Natural killer cell treated with Interleukin-12 subunit alpha and Interleukin-12 subunit beta and Interleukin-15 and Interleukin-18, amount 100 ng/mL, for 72 hours (primary cell): ENCODE measurements around the gene FGD5. TPM values are rescaled to one million over a fixed set of nuclear protein-coding genes. Genes with fewer than 3 reads are reported as not detected.
"Not testable (repeated sequence)": the region's sequence is repeated elsewhere in the genome, so short reads cannot be mapped to it uniquely, and the experiment has no call there.

Source experiments
- ATAC-seq, 2 donors: fragments of 150-1000 bp; cut with Tn5 transposase in 1 of 2; sonication (Bioruptor Pico), chemical (Tn5 transposase) in 1 of 2; 2 replicates each; pipeline ENCODE4 v1.10.0; 2021
- DNase-seq: peaks from one replicate; pipeline ENCODE4 v3.0.0; 2022; ENCODE audit warnings: low spot score
- H3K27ac Mint-ChIP-seq, 2 donors: 1 replicate in 1 of 2; 2 replicates in 1 of 2; pipeline ENCODE4 v1.8.0; 2022; ENCODE audit warnings: mixed read lengths in 2 of 2, mild to moderate bottlenecking in 1 of 2, moderate library complexity in 1 of 2
- H3K27me3 Mint-ChIP-seq, 2 donors: 1 replicate in 1 of 2; 2 replicates in 1 of 2; pipeline ENCODE4 v1.8.0; 2022; ENCODE audit warnings: mixed read lengths in 2 of 2
- H3K36me3 Mint-ChIP-seq: one replicate; pipeline ENCODE4 v1.8.0; 2022; ENCODE audit warnings: mixed read lengths
- H3K4me1 Mint-ChIP-seq, 2 donors: 1 replicate in 1 of 2; 2 replicates in 1 of 2; pipeline ENCODE4 v1.8.0; 2022; ENCODE audit warnings: low read depth in 2 of 2, mixed read lengths in 2 of 2, mild to moderate bottlenecking in 1 of 2
- H3K4me3 Mint-ChIP-seq: one replicate; pipeline ENCODE4 v1.8.0; 2022; ENCODE audit warnings: mixed read lengths
- H3K9me3 Mint-ChIP-seq: 2 replicates; pipeline ENCODE4 v1.8.0; 2022; ENCODE audit warnings: mixed read lengths
- total RNA-seq, 2 donors: library from RNA; stranded (reverse); gene quantifications; one replicate each; pipeline ENCODE4 v1.2.3, GENCODE V29; 2022

The FGD5 gene
- total RNA-seq, 2 donors from 2014 or later = not detected

- Mint-ChIP-seq H3K27ac (no peak overlapping the region), H3K27me3 (peaks cover 17 to 41% of the 10 kb centered on the region in 2 donors), H3K4me3 (no peak overlapping the region), H3K9me3 (peaks cover 1% of the 10 kb centered on the region), H3K4me1 (peaks cover 4 to 7% of the 10 kb centered on the region in 2 donors), H3K36me3 (peaks cover 2% of the 10 kb centered on the region)
- no peak for ATAC-seq
- DNase-seq = no peak
Observed at GRCh38 chr3:14899993-14900618, 81.3 kb downstream of the FGD5 start.

GRCh38 chr3:14900881-14901873 lies 82.4 kb downstream of the FGD5 start:
- Mint-ChIP-seq H3K27me3 (peaks cover 15 to 37% of the 10 kb centered on the region in 2 donors), H3K9me3 (peaks cover 5% of the 10 kb centered on the region), H3K36me3 (peaks cover 9% of the 10 kb centered on the region), H3K27ac (no peak overlapping the region), H3K4me1 (peaks cover 4 to 7% of the 10 kb centered on the region in 2 donors), H3K4me3 (no peak overlapping the region)
- ATAC-seq (peak in 1 of 2 donors; percentile 43), DNase-seq (no peak)

- peaks cover 4 to 7% of the 10 kb centered on the region in 2 donors for H3K4me1 Mint-ChIP-seq
- peaks cover 15 to 31% of the 10 kb centered on the region in 2 donors for H3K27me3 Mint-ChIP-seq
- DNase-seq (no peak), ATAC-seq (no peak)
- peaks cover 9% of the 10 kb centered on the region for H3K36me3 Mint-ChIP-seq
- H3K9me3 Mint-ChIP-seq = peaks cover 5% of the 10 kb centered on the region
- H3K27ac Mint-ChIP-seq = no peak overlapping the region
- H3K4me3 Mint-ChIP-seq = no peak overlapping the region
Observed at GRCh38 chr3:14902719-14903118, 84.0 kb downstream of the FGD5 start.

- not testable (repeated sequence) for ATAC-seq, DNase-seq, H3K27ac Mint-ChIP-seq, H3K9me3 Mint-ChIP-seq, H3K36me3 Mint-ChIP-seq, H3K4me3 Mint-ChIP-seq, H3K4me1 Mint-ChIP-seq
- H3K27me3 Mint-ChIP-seq = peaks cover 15 to 26% of the 10 kb centered on the region in 2 donors
Observed at GRCh38 chr3:14903501-14903900, 84.7 kb downstream of the FGD5 start.

GRCh38 chr3:14905055-14905657 lies 86.4 kb downstream of the FGD5 start:
- Mint-ChIP-seq H3K27me3 (peaks cover 7 to 13% of the 10 kb centered on the region in 2 donors), H3K36me3 (peaks cover 9% of the 10 kb centered on the region), H3K4me3 (no peak overlapping the region), H3K4me1 (no peaks in the 10 kb centered on the region), H3K9me3 (peaks cover 5% of the 10 kb centered on the region), H3K27ac (no peak overlapping the region)
- DNase-seq (no peak), ATAC-seq (no peak)

GRCh38 chr3:14906355-14906971 lies 87.7 kb downstream of the FGD5 start:
- Mint-ChIP-seq H3K27me3 (peaks cover 7 to 13% of the 10 kb centered on the region in 2 donors), H3K9me3 (peaks cover 5% of the 10 kb centered on the region), H3K4me3 (no peak overlapping the region), H3K36me3 (peaks cover 9% of the 10 kb centered on the region), H3K4me1 (no peaks in the 10 kb centered on the region), H3K27ac (no peak overlapping the region)
- ATAC-seq (no peak), DNase-seq (no peak)

GRCh38 chr3:14907043-14907966 lies 88.5 kb downstream of the FGD5 start:
- Mint-ChIP-seq H3K4me1 (no peaks in the 10 kb centered on the region), H3K27ac (no peak overlapping the region), H3K36me3 (peaks cover 9% of the 10 kb centered on the region), H3K27me3 (peaks cover 11 to 13% of the 10 kb centered on the region in 2 donors), H3K4me3 (no peak overlapping the region), H3K9me3 (peaks cover 5% of the 10 kb centered on the region)
- no peak for ATAC-seq
- no peak for DNase-seq

GRCh38 chr3:14909250-14909649 lies 90.5 kb downstream of the FGD5 start:
- no peak for ATAC-seq
- H3K27ac Mint-ChIP-seq = no peak overlapping the region
- peaks cover 5% of the 10 kb centered on the region for H3K9me3 Mint-ChIP-seq
- no peaks in the 10 kb centered on the region for H3K4me1 Mint-ChIP-seq
- H3K4me3 Mint-ChIP-seq = no peak overlapping the region
- H3K27me3 Mint-ChIP-seq = peaks cover 17 to 19% of the 10 kb centered on the region in 2 donors
- H3K36me3 Mint-ChIP-seq = peaks cover 9% of the 10 kb centered on the region
- DNase-seq = no peak

GRCh38 chr3:14911651-14912050 lies 92.9 kb downstream of the FGD5 start:
- Mint-ChIP-seq H3K27me3 (peaks cover 7 to 10% of the 10 kb centered on the region in 2 donors), H3K36me3 (no peaks in the 10 kb centered on the region), H3K4me3 (no peak overlapping the region), H3K27ac (no peak overlapping the region), H3K9me3 (no peaks in the 10 kb centered on the region), H3K4me1 (no peaks in the 10 kb centered on the region)
- peak in 1 of 2 donors; percentile 43 for ATAC-seq
- no peak for DNase-seq

- H3K27me3 Mint-ChIP-seq = peaks cover 10 to 16% of the 10 kb centered on the region in 2 donors
- no peaks in the 10 kb centered on the region for H3K4me1 Mint-ChIP-seq
- no peak overlapping the region for H3K27ac Mint-ChIP-seq
- H3K36me3 Mint-ChIP-seq = no peaks in the 10 kb centered on the region
- no peak for ATAC-seq
- no peak overlapping the region for H3K4me3 Mint-ChIP-seq
- no peaks in the 10 kb centered on the region for H3K9me3 Mint-ChIP-seq
- no peak for DNase-seq
Observed at GRCh38 chr3:14913071-14913925, 94.5 kb downstream of the FGD5 start.

- H3K27ac Mint-ChIP-seq = no peak overlapping the region
- H3K4me1 Mint-ChIP-seq = no peaks in the 10 kb centered on the region
- no peaks in the 10 kb centered on the region for H3K36me3 Mint-ChIP-seq
- ATAC-seq = no peak
- H3K9me3 Mint-ChIP-seq = no peaks in the 10 kb centered on the region
- no peak overlapping the region for H3K4me3 Mint-ChIP-seq
- peaks cover 10 to 16% of the 10 kb centered on the region in 2 donors for H3K27me3 Mint-ChIP-seq
- no peak for DNase-seq
Observed at GRCh38 chr3:14913926-14914778, 95.4 kb downstream of the FGD5 start.
